ENCODE results near the gene CNTNAP5. TPM values are rescaled to one million over a fixed set of nuclear protein-coding genes. Genes with fewer than 3 reads are reported as not detected.

CNTNAP5 gene
- total and polyA plus RNA-seq, 2 of the 8 experiments (the other 6 are each of a cell fraction or from before 2014, with no cell fraction given): 0.11 to 0.76 TPM

DNA sequence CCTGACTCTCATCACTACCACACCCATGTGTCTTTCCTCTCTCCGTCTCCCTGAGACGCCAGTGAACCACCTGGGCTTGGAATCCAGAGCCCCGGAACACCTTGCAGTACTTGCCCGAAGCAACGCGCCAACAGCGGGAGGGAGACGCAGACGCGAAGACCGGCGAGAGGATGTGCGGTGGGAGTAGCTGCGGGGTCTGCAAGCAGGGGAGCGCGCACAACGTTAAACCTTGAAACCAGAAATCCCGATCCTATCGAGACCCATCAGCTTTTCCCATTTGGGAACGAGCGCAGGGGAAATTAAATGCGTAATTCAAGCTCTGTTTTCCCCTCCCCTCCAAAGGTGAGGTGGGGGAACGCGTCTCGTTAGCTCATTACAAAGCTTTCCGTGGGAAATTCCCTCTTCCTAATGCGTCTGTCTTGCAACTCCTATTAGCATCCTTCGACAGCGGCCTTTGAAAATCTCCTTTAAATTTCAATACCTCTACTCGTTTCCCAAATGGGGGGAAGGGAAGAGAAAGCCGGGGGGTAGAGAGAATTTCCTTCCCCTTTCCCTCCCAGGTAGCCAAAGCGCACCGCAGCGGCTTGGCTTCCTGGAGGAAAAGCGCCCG, 421 bp upstream of the CNTNAP5 start (continued):
- no peak for TF ChIP-seq CEBPB (IDR thresholded peaks at IDR 0.05; ENCODE audit: low read depth, low read length)
- TF ChIP-seq HDAC6 (IDR thresholded peaks at IDR 0.05; ENCODE audit: low read depth, low read length): no peak
- no peak for TF ChIP-seq SP1 (IDR thresholded peaks at IDR 0.05; ENCODE audit: low read depth, low read length)
- no peak for TF ChIP-seq GABPA (IDR thresholded peaks at IDR 0.05; ENCODE audit: borderline replicate concordance, insufficient read depth, low read length)
- no peak for TF ChIP-seq RFX5 (IDR thresholded peaks at IDR 0.05; ENCODE audit: borderline replicate concordance, low read depth, low read length)
- no peak for TF ChIP-seq CBX5 (IDR thresholded peaks at IDR 0.05; ENCODE audit: low read depth, low read length)
- TF ChIP-seq, protein P1, sequence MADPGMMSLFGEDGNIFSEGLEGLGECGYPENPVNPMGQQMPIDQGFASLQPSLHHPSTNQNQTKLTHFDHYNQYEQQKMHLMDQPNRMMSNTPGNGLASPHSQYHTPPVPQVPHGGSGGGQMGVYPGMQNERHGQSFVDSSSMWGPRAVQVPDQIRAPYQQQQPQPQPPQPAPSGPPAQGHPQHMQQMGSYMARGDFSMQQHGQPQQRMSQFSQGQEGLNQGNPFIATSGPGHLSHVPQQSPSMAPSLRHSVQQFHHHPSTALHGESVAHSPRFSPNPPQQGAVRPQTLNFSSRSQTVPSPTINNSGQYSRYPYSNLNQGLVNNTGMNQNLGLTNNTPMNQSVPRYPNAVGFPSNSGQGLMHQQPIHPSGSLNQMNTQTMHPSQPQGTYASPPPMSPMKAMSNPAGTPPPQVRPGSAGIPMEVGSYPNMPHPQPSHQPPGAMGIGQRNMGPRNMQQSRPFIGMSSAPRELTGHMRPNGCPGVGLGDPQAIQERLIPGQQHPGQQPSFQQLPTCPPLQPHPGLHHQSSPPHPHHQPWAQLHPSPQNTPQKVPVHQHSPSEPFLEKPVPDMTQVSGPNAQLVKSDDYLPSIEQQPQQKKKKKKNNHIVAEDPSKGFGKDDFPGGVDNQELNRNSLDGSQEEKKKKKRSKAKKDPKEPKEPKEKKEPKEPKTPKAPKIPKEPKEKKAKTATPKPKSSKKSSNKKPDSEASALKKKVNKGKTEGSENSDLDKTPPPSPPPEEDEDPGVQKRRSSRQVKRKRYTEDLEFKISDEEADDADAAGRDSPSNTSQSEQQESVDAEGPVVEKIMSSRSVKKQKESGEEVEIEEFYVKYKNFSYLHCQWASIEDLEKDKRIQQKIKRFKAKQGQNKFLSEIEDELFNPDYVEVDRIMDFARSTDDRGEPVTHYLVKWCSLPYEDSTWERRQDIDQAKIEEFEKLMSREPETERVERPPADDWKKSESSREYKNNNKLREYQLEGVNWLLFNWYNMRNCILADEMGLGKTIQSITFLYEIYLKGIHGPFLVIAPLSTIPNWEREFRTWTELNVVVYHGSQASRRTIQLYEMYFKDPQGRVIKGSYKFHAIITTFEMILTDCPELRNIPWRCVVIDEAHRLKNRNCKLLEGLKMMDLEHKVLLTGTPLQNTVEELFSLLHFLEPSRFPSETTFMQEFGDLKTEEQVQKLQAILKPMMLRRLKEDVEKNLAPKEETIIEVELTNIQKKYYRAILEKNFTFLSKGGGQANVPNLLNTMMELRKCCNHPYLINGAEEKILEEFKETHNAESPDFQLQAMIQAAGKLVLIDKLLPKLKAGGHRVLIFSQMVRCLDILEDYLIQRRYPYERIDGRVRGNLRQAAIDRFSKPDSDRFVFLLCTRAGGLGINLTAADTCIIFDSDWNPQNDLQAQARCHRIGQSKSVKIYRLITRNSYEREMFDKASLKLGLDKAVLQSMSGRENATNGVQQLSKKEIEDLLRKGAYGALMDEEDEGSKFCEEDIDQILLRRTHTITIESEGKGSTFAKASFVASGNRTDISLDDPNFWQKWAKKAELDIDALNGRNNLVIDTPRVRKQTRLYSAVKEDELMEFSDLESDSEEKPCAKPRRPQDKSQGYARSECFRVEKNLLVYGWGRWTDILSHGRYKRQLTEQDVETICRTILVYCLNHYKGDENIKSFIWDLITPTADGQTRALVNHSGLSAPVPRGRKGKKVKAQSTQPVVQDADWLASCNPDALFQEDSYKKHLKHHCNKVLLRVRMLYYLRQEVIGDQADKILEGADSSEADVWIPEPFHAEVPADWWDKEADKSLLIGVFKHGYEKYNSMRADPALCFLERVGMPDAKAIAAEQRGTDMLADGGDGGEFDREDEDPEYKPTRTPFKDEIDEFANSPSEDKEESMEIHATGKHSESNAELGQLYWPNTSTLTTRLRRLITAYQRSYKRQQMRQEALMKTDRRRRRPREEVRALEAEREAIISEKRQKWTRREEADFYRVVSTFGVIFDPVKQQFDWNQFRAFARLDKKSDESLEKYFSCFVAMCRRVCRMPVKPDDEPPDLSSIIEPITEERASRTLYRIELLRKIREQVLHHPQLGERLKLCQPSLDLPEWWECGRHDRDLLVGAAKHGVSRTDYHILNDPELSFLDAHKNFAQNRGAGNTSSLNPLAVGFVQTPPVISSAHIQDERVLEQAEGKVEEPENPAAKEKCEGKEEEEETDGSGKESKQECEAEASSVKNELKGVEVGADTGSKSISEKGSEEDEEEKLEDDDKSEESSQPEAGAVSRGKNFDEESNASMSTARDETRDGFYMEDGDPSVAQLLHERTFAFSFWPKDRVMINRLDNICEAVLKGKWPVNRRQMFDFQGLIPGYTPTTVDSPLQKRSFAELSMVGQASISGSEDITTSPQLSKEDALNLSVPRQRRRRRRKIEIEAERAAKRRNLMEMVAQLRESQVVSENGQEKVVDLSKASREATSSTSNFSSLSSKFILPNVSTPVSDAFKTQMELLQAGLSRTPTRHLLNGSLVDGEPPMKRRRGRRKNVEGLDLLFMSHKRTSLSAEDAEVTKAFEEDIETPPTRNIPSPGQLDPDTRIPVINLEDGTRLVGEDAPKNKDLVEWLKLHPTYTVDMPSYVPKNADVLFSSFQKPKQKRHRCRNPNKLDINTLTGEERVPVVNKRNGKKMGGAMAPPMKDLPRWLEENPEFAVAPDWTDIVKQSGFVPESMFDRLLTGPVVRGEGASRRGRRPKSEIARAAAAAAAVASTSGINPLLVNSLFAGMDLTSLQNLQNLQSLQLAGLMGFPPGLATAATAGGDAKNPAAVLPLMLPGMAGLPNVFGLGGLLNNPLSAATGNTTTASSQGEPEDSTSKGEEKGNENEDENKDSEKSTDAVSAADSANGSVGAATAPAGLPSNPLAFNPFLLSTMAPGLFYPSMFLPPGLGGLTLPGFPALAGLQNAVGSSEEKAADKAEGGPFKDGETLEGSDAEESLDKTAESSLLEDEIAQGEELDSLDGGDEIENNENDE (IDR thresholded peaks at IDR 0.05; ENCODE audit: insufficient replicate concordance, low read length): no peak
- peak; percentile 2; the same call in 1 of the 2 replicates for TF ChIP-seq TEAD4 (IDR thresholded peaks at IDR 0.05; ENCODE audit: low read depth, low read length)
- TF ChIP-seq POLR2AphosphoS5 (IDR thresholded peaks at IDR 0.05; ENCODE audit: low read depth, low read length): no peak
- TF ChIP-seq, protein P2, sequence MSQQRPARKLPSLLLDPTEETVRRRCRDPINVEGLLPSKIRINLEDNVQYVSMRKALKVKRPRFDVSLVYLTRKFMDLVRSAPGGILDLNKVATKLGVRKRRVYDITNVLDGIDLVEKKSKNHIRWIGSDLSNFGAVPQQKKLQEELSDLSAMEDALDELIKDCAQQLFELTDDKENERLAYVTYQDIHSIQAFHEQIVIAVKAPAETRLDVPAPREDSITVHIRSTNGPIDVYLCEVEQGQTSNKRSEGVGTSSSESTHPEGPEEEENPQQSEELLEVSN (IDR thresholded peaks at IDR 0.05): peak; percentile 53; the same call in 1 of the 2 replicates
- no peak for TF ChIP-seq CBX8 (IDR thresholded peaks at IDR 0.05; ENCODE audit: borderline replicate concordance, low read depth, low read length)

Measured in H1 (cell line).